GM23338 (cell line): ENCODE results near the gene ELOVL4. TPM values are rescaled to one million over a fixed set of nuclear protein-coding genes. Genes with fewer than 3 reads are reported as not detected.

Source experiments
- ATAC-seq: fragments of 200-7000 bp; cut with Tn5 transposase; 3 replicates; pipeline ENCODE4 v1.9.1; 2020
- DNase-seq: peaks from one replicate; pipeline ENCODE4 v3.0.0-alpha.2; 2015; ENCODE audit warnings: low spot score
- H2AFZ ChIP-seq: fragments of 200-600 bp; sonication (generic); 2 replicates; pipeline ENCODE4 v1.8.0; 2016; ENCODE audit warnings: antibody characterized with exemption, mild to moderate bottlenecking, moderate library complexity
- H3F3A ChIP-seq: fragments of 200-600 bp; sonication (generic); replicated peaks from 2 replicates; pipeline ENCODE4 v1.8.0; 2017; ENCODE audit warnings: antibody characterized with exemption, mixed run types, low read depth
- H3K27ac ChIP-seq: fragments of 200-600 bp; sonication (generic); 2 replicates; pipeline ENCODE4 v1.6.1; 2016; ENCODE audit warnings: low read depth
- H3K27me3 ChIP-seq: fragments of 200-600 bp; sonication (generic); 2 replicates; pipeline ENCODE4 v1.8.0; 2016; ENCODE audit warnings: mild to moderate bottlenecking, mixed run types, moderate library complexity; ENCODE audit not compliant: insufficient read depth
- H3K36me3 ChIP-seq: fragments of 200-600 bp; sonication (generic); 2 replicates; pipeline ENCODE4 v1.8.0; 2016; ENCODE audit warnings: mild to moderate bottlenecking; ENCODE audit not compliant: insufficient read depth
- H3K4me1 ChIP-seq: fragments of 200-600 bp; sonication (generic); 2 replicates; pipeline ENCODE4 v1.8.0; 2016; ENCODE audit warnings: mild to moderate bottlenecking, moderate library complexity; ENCODE audit not compliant: insufficient read depth
- H3K4me2 ChIP-seq: fragments of 200-600 bp; sonication (generic); 2 replicates; pipeline ENCODE4 v1.7.1; 2017; ENCODE audit warnings: mixed run types
- H3K4me3 ChIP-seq: fragments of 200-600 bp; sonication (generic); 2 replicates; pipeline ENCODE4 v1.6.1; 2016; ENCODE audit warnings: mixed run types
- H3K79me2 ChIP-seq: fragments of 200-600 bp; sonication (generic); replicated peaks from 2 replicates; pipeline ENCODE4 v1.8.0; 2017; ENCODE audit warnings: mild to moderate bottlenecking; ENCODE audit not compliant: insufficient read depth
- H3K9me2 ChIP-seq: fragments of 200-600 bp; sonication (generic); 2 replicates; pipeline ENCODE4 v1.8.0; 2017; ENCODE audit not compliant: insufficient read depth
- H4K20me1 ChIP-seq: fragments of 200-600 bp; sonication (generic); replicated peaks from 2 replicates; pipeline ENCODE4 v1.8.0; 2017; ENCODE audit warnings: mild to moderate bottlenecking; ENCODE audit not compliant: insufficient read depth
- H3K27ac Mint-ChIP-seq: 2 replicates; pipeline ENCODE4 v1.8.0; 2020; ENCODE audit warnings: inconsistent platforms, mild to moderate bottlenecking, moderate library complexity, mixed read lengths
- H3K27me3 Mint-ChIP-seq: 3 replicates; pipeline ENCODE4 v1.8.0; 2022; ENCODE audit warnings: low read depth, mild to moderate bottlenecking, moderate library complexity, mixed read lengths, inconsistent platforms; ENCODE audit not compliant: insufficient read depth, poor library complexity
- H3K36me3 Mint-ChIP-seq: 3 replicates; pipeline ENCODE4 v1.8.0; 2021; ENCODE audit warnings: low read depth, mild to moderate bottlenecking, inconsistent platforms, moderate library complexity, mixed read lengths
- H3K4me1 Mint-ChIP-seq: 3 replicates; pipeline ENCODE4 v1.8.0; 2020; ENCODE audit warnings: mild to moderate bottlenecking, inconsistent platforms, mixed read lengths
- H3K4me3 Mint-ChIP-seq: 3 replicates; pipeline ENCODE4 v1.8.0; 2021; ENCODE audit warnings: moderate library complexity, mild to moderate bottlenecking, inconsistent platforms, mixed read lengths
- H3K9me3 Mint-ChIP-seq: 3 replicates; pipeline ENCODE4 v1.8.0; 2020; ENCODE audit warnings: moderate library complexity, mild to moderate bottlenecking, inconsistent platforms, mixed read lengths
- CREB1 ChIP-seq: fragments of 250-450 bp; sonication (Bioruptor Pico); IDR thresholded peaks from 2 replicates; pipeline ENCODE4 v1.5.0; 2020; ENCODE audit warnings: low read depth, mild to moderate bottlenecking, moderate library complexity
- CTCF ChIP-seq, 2 experiments: fragments of 200-600 bp in 1 of 2; sonication (generic) in 1 of 2; conservative IDR thresholded peaks; 2 replicates each; pipeline versions ENCODE4 v1.5.1 to v1.6.1; 2016 to 2017; ENCODE audit warnings: antibody characterized with exemption in 2 of 2, low read depth in 2 of 2, mild to moderate bottlenecking in 2 of 2, moderate library complexity in 1 of 2
- ETS1 ChIP-seq: IDR thresholded peaks from 2 replicates; pipeline ENCODE4 v1.6.1; 2016; ENCODE audit warnings: antibody characterized with exemption
- EZH2 ChIP-seq: fragments of 200-600 bp; sonication (generic); IDR thresholded peaks from one replicate; pipeline ENCODE4 v1.8.0; 2017; ENCODE audit warnings: antibody characterized with exemption, mild to moderate bottlenecking, low read depth; ENCODE audit not compliant: unreplicated experiment
- EZH2phosphoT487 ChIP-seq: fragments of 200-600 bp; sonication (generic); IDR thresholded peaks from one replicate; pipeline ENCODE4 v1.8.1; 2018; ENCODE audit warnings: antibody characterized with exemption; ENCODE audit not compliant: unreplicated experiment
- JUNB ChIP-seq: IDR thresholded peaks from one replicate; pipeline ENCODE4 v1.6.1; 2016; ENCODE audit warnings: antibody characterized with exemption; ENCODE audit not compliant: unreplicated experiment
- NANOG ChIP-seq: IDR thresholded peaks from 2 replicates; pipeline ENCODE4 v1.6.1; 2016; ENCODE audit warnings: antibody characterized with exemption, borderline replicate concordance
- POLR2AphosphoS5 ChIP-seq: IDR thresholded peaks from 2 replicates; pipeline ENCODE4 v1.6.1; 2016; ENCODE audit warnings: antibody characterized with exemption, low read depth
- REST ChIP-seq: IDR thresholded peaks from one replicate; pipeline ENCODE4 v1.6.1; 2018; ENCODE audit warnings: antibody characterized with exemption; ENCODE audit not compliant: unreplicated experiment
- STAT1 ChIP-seq: IDR thresholded peaks from one replicate; pipeline ENCODE4 v1.6.1; 2016; ENCODE audit warnings: antibody characterized with exemption; ENCODE audit not compliant: unreplicated experiment
- ZNF114 ChIP-seq: fragments of 250-450 bp; sonication (Bioruptor Pico); IDR thresholded peaks from 2 replicates; pipeline ENCODE4 v1.5.0; 2020; ENCODE audit warnings: mild to moderate bottlenecking, moderate library complexity
- ZNF331 ChIP-seq: fragments of 250-450 bp; sonication (Bioruptor Pico); IDR thresholded peaks from 2 replicates; pipeline ENCODE4 v1.5.0; 2020; ENCODE audit warnings: low read depth, mild to moderate bottlenecking, moderate library complexity
- polyA plus RNA-seq: library from polyadenylated mRNA; unstranded; fragments of >200 nt; fragmentation: Nextera tagmentation; extraction: Ambion mirVana; gene quantifications from 2 replicates; pipeline ENCODE4 v1.2.1, GENCODE V29; 2016
- total RNA-seq: library from RNA; depleted of rRNA; stranded (reverse); fragments of >200 nt; shearing (Covaris generic); gene quantifications from 2 replicates; pipeline ENCODE4 v1.2.3, GENCODE V29; 2014

Gene ELOVL4
- total and polyA plus RNA-seq, 2 experiments from 2014 or later = 13.3 to 16.8 TPM

DNA sequence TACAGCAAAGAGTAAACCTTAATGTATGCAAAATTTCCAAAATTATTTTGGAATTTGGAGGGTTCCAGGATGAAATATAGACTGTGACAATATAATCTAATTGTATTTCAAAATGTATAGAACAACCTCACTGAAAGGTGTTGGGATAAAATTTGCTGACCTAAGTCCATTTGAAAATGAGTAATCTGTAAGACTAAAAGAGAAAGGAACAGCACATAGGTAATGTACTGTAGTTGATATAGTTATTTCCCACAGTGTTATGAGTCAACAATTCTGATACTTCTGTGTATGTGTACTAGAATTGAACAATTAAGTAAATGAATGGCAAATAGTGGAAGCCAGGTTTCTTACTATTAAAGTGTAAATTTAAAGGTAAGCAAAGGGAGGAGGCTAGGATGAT, 23.8 kb upstream of the ELOVL4 start (continued):
- TF ChIP-seq EZH2phosphoT487 (no peak), ZNF331 (CRISPR knock-in tag) (no peak), REST (no peak), NANOG (no peak), STAT1 (no peak), EZH2 (no peak), POLR2AphosphoS5 (no peak), ETS1 (no peak), JUNB (no peak)

DNA sequence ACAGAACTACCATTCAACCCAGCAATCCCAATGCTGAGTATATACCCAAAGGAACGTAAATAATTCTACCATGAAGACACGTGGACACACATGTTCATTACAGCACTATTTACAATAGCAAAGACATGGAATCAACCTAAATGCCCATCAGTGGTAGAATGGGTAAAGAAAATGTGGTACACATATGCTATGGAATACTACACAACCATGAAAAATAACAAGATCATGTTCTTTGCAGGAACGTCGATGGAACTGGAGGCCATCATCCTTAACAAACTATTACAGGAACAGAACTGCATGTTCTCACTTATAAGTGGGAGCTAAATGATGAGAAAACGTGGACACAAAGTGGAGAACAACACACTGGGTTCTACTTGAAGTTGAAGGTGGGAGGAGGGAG, 22.4 kb upstream of the ELOVL4 start:
- no peak overlapping the region for H2AFZ ChIP-seq
- no peak overlapping the region for H3K4me3 ChIP-seq
- no peak overlapping the region for H3K4me2 ChIP-seq
- peaks cover 4% of the 10 kb centered on the region for H3K27me3 Mint-ChIP-seq
- no peaks in the 10 kb centered on the region for H4K20me1 ChIP-seq
- peaks cover 43% of the 10 kb centered on the region for H3K9me3 Mint-ChIP-seq
- H3K27me3 ChIP-seq = no peaks in the 10 kb centered on the region
- H3K4me1 ChIP-seq = no peaks in the 10 kb centered on the region
- no peaks in the 10 kb centered on the region for H3F3A ChIP-seq
- H3K4me3 Mint-ChIP-seq = no peak overlapping the region
- H3K27ac Mint-ChIP-seq = no peak overlapping the region
- no peak overlapping the region for H3K27ac ChIP-seq
- H3K36me3 Mint-ChIP-seq = peaks cover 16% of the 10 kb centered on the region; the same call in 2 of the 3 replicates
- H3K9me2 ChIP-seq = no peaks in the 10 kb centered on the region
- no peaks in the 10 kb centered on the region for H3K79me2 ChIP-seq
- H3K36me3 ChIP-seq = no peaks in the 10 kb centered on the region
- no peak for DNase-seq
- H3K4me1 Mint-ChIP-seq = no peaks in the 10 kb centered on the region
- ATAC-seq = no peak
- no peak for TF ChIP-seq NANOG
- no peak for TF ChIP-seq REST
- no peak for TF ChIP-seq POLR2AphosphoS5
- no peak for TF ChIP-seq JUNB
- no peak for TF ChIP-seq ZNF114 (CRISPR knock-in tag)
- TF ChIP-seq EZH2 = no peak
- no peak for TF ChIP-seq EZH2phosphoT487
- TF ChIP-seq CTCF (conservative IDR thresholded peaks at IDR 0.05; ENCODE audit: low read depth in 2 of 2) = no peak
- no peak for TF ChIP-seq ETS1
- no peak for TF ChIP-seq STAT1
- TF ChIP-seq CREB1 (CRISPR knock-in tag) = no peak
